ENCODE measurements around the gene CHKA. TPM values are rescaled to one million over a fixed set of nuclear protein-coding genes. Genes with fewer than 3 reads are reported as not detected.

Gene CHKA
- total RNA-seq, 1 experiment from 2014 or later, result 63.0 TPM

GRCh38 chr11:68027667-68028066, 93.5 kb downstream of the CHKA start:
- Histone ChIP-seq H4K5ac (ENCODE audit: insufficient read length, low read depth, low read length) (no peak overlapping the region), H3K56ac (ENCODE audit: insufficient read length, low read depth, low read length) (no peak overlapping the region), H3K18ac (ENCODE audit: insufficient read length, low read depth, low read length) (no peak overlapping the region), H3K4me2 (ENCODE audit: insufficient read depth, insufficient read length, low read length) (no peak overlapping the region), H3K9me3 (ENCODE audit: control insufficient read depth, low read depth, low read length) (no peaks in the 10 kb centered on the region), H3K14ac (ENCODE audit: insufficient read depth, low read length) (no peak overlapping the region), H2BK15ac (ENCODE audit: low read depth, low read length) (no peak overlapping the region), H3K4ac (ENCODE audit: low read depth, low read length) (no peak overlapping the region), H3K23ac (ENCODE audit: insufficient read length, low read depth, low read length) (no peak overlapping the region), H4K20me1 (ENCODE audit: control insufficient read depth, insufficient read depth, insufficient read length) (no peaks in the 10 kb centered on the region), H4K8ac (replicated peaks; ENCODE audit: insufficient read length, low read depth, low read length) (no peak overlapping the region), H4K91ac (ENCODE audit: insufficient read length, low read depth, low read length) (no peak overlapping the region), H3K23me2 (ENCODE audit: insufficient read length, low read depth, low read length, poor library complexity, severe bottlenecking) (peaks cover 8% of the 10 kb centered on the region), H3K79me1 (ENCODE audit: insufficient read depth, low read depth, low read length, poor library complexity, severe bottlenecking) (peaks cover 5% of the 10 kb centered on the region), H2BK120ac (ENCODE audit: low read depth, low read length, poor library complexity, severe bottlenecking) (no peak overlapping the region), H2AK5ac (ENCODE audit: insufficient read length, low read length) (no peak overlapping the region), H2BK20ac (ENCODE audit: low read depth, low read length, poor library complexity, severe bottlenecking) (no peak overlapping the region), H2AFZ (ENCODE audit: low read length) (no peak overlapping the region), H3K27ac (ENCODE audit: insufficient read length, low read depth, low read length) (no peak overlapping the region), H3K27me3 (ENCODE audit: insufficient read depth, low read length) (no peaks in the 10 kb centered on the region), H3K4me1 (ENCODE audit: insufficient read depth, low read length) (no peaks in the 10 kb centered on the region; the same call in 1 of the 2 replicates), H2BK5ac (ENCODE audit: insufficient read length, low read length) (no peak overlapping the region), H3K9ac (ENCODE audit: extremely low read depth, insufficient read length, low read length) (no peak overlapping the region), H3K79me2 (ENCODE audit: insufficient read depth, low read length) (no peaks in the 10 kb centered on the region), H3T11ph (ENCODE audit: low read length) (no peak overlapping the region), H2BK12ac (ENCODE audit: insufficient read length, low read depth, low read length) (no peak overlapping the region)
- no peak for DNase-seq
- no peak for TF ChIP-seq CTCF (conservative IDR thresholded peaks at IDR 0.05)
- no peak overlapping the region for H3K4me3 Mint-ChIP-seq
- H3K9me3 Mint-ChIP-seq, result no peaks in the 10 kb centered on the region
- peaks cover 22 to 24% of the 10 kb centered on the region in 2 experiments for H3K4me1 Mint-ChIP-seq
- H3K27ac Mint-ChIP-seq, result peak overlapping the region in 1 of 3 experiments; percentile 74; a peak in 1 of 7 replicates
- no peaks in the 10 kb centered on the region for H3K27me3 Mint-ChIP-seq (ENCODE audit: low read depth)
- no CpG with 5 or more reads among the region's 21 CpGs for WGBS (ENCODE audit: extremely low coverage, insufficient read length, low lambda C conversion rate)
- peaks cover 12 to 33% (median 22%) of the 10 kb centered on the region in 3 experiments for H3K36me3 Mint-ChIP-seq (ENCODE audit: insufficient read depth in 1 of 3, low read depth in 3 of 3)

Data from H9 (cell line).